ENCODE results near the gene SLC5A3.
A peak's percentile ranks its signal among the peaks of the same experiment; 100 is the strongest.

Gene SLC5A3

DNA sequence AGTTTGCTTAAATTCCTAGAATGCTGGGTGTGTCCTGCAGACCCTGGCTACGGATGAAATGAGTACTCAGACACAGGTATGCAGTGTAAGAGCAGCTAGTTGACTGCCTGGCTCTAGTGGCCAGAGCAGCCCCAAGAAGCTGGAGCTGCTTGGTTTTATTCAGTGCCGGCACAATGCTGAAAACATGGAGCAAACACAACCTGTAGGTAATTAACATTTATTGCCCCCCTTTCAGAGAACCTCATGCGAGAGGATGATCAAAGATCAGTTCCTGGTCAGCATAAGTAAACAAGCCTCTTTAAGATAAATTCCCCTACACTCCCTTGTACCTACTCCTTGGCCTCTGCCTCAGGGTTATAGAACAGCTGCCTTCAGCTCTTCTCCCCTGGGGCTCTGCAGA, 43.2 kb downstream of the SLC5A3 start:
- H3K27me3 ChIP-seq (ENCODE audit: insufficient read depth, low read length, poor library complexity): no peaks in the 10 kb centered on the region
- WGBS (ENCODE audit: extremely low coverage, insufficient coverage, low lambda C conversion rate): no CpG with 5 or more reads among the region's 3 CpGs
- H2BK120ac ChIP-seq (ENCODE audit: low read depth, low read length): no peak overlapping the region
- H3K4ac ChIP-seq (ENCODE audit: low read depth, low read length): no peak overlapping the region
- no peak overlapping the region for H3K4me3 ChIP-seq (ENCODE audit: low read length)
- H3K18ac ChIP-seq (ENCODE audit: low read length): no peak overlapping the region
- H2BK15ac ChIP-seq (replicated peaks; ENCODE audit: low read depth): no peak overlapping the region
- peak; percentile 34 for DNase-seq
- H3K79me2 ChIP-seq (ENCODE audit: control insufficient read depth, insufficient read depth, low read length): peaks cover 32% of the 10 kb centered on the region
- peaks cover 8% of the 10 kb centered on the region for H3K4me1 ChIP-seq (ENCODE audit: control insufficient read depth, low read depth, low read length)
- H4K8ac ChIP-seq (ENCODE audit: low read depth, low read length): no peak overlapping the region
- H3K56ac ChIP-seq (ENCODE audit: low read length): no peak overlapping the region
- no peak overlapping the region for H3K27ac ChIP-seq (ENCODE audit: low read depth, low read length)
- no peaks in the 10 kb centered on the region for H3K36me3 ChIP-seq (ENCODE audit: control insufficient read depth, insufficient read depth, low read length)
- H2AK5ac ChIP-seq (ENCODE audit: low read length): no peak overlapping the region
- H2BK5ac ChIP-seq (ENCODE audit: low read length): no peak overlapping the region
- no peak overlapping the region for H4K5ac ChIP-seq (ENCODE audit: low read length)
- no peak overlapping the region for H3K4me2 ChIP-seq (ENCODE audit: low read length)
- H3K9ac ChIP-seq (ENCODE audit: low read length): no peak overlapping the region
- H3K79me1 ChIP-seq (ENCODE audit: low read length): peaks cover 33% of the 10 kb centered on the region
- no peak overlapping the region for H3K23ac ChIP-seq (ENCODE audit: low read length)

DNA sequence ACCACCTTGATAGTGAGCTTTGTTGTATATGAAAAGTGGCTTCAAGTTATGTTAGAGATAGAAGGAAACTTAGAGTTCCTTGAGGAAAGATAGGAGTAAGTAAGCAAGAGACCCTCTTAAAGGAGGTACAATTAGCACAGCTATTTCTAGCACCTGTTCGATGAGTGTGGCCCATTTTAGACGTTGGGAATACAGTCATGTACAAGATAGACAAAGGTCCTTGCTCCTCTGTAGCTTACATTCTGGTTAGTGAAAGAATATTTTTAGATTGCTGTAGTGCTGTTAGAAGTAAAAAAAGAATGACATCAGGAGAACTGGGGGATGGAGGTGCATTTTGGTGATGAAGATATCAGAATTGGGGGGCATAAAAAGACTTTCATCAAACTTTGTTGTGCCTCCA, 47.5 kb downstream of the SLC5A3 start:
- Histone ChIP-seq H3K27ac (ENCODE audit: low read depth, low read length) (no peak overlapping the region), H3K9ac (ENCODE audit: low read length) (no peak overlapping the region), H2BK120ac (ENCODE audit: low read depth, low read length) (no peak overlapping the region), H3K27me3 (ENCODE audit: insufficient read depth, low read length, poor library complexity) (no peaks in the 10 kb centered on the region), H3K79me2 (ENCODE audit: control insufficient read depth, insufficient read depth, low read length) (peaks cover 33% of the 10 kb centered on the region), H3K18ac (ENCODE audit: low read length) (no peak overlapping the region), H4K5ac (ENCODE audit: low read length) (no peak overlapping the region), H3K23ac (ENCODE audit: low read length) (no peak overlapping the region), H2BK5ac (ENCODE audit: low read length) (no peak overlapping the region), H3K4me3 (ENCODE audit: low read length) (no peak overlapping the region), H3K36me3 (ENCODE audit: control insufficient read depth, insufficient read depth, low read length) (peaks cover 2% of the 10 kb centered on the region), H3K4me2 (ENCODE audit: low read length) (no peak overlapping the region), H4K8ac (ENCODE audit: low read depth, low read length) (no peak overlapping the region), H3K4me1 (ENCODE audit: control insufficient read depth, low read depth, low read length) (no peaks in the 10 kb centered on the region), H3K56ac (ENCODE audit: low read length) (no peak overlapping the region), H2AK5ac (ENCODE audit: low read length) (no peak overlapping the region), H2BK15ac (replicated peaks; ENCODE audit: low read depth) (no peak overlapping the region), H3K79me1 (ENCODE audit: low read length) (peaks cover 33% of the 10 kb centered on the region), H3K4ac (ENCODE audit: low read depth, low read length) (no peak overlapping the region)
- WGBS (ENCODE audit: extremely low coverage, insufficient coverage, low lambda C conversion rate): no CpG with 5 or more reads among the region's 2 CpGs
- DNase-seq: no peak

DNA sequence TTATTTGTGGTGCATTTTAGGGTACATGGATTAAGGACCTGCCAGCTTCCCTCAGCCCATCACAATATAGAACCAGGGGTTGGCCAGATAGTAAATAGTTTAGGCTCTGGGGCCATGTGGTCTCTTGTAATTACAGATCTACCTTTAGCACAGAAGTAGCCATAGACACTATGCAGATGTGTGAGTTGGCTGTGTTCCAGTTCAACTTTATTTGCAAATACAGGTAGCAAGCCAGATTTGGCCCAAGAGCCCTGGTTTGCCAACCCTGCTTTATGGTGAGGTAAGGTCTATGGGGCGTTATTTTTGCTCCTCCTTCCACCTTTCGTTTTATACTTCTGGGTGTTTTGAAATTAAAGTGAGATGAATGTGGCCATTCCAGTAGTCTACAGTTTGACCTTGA, 48.7 kb downstream of the SLC5A3 start:
- DNase-seq: no peak
- Histone ChIP-seq H3K23ac (ENCODE audit: low read length) (no peak overlapping the region), H3K79me1 (ENCODE audit: low read length) (peaks cover 35% of the 10 kb centered on the region), H3K4me1 (ENCODE audit: control insufficient read depth, low read depth, low read length) (no peaks in the 10 kb centered on the region), H3K4me2 (ENCODE audit: low read length) (no peak overlapping the region), H2AK5ac (ENCODE audit: low read length) (no peak overlapping the region), H2BK120ac (ENCODE audit: low read depth, low read length) (no peak overlapping the region), H3K27me3 (ENCODE audit: insufficient read depth, low read length, poor library complexity) (no peaks in the 10 kb centered on the region), H3K27ac (ENCODE audit: low read depth, low read length) (no peak overlapping the region), H2BK5ac (ENCODE audit: low read length) (no peak overlapping the region), H2BK15ac (replicated peaks; ENCODE audit: low read depth) (no peak overlapping the region), H4K5ac (ENCODE audit: low read length) (no peak overlapping the region), H3K9ac (ENCODE audit: low read length) (no peak overlapping the region), H3K4me3 (ENCODE audit: low read length) (no peak overlapping the region), H4K8ac (ENCODE audit: low read depth, low read length) (no peak overlapping the region), H3K18ac (ENCODE audit: low read length) (no peak overlapping the region), H3K56ac (ENCODE audit: low read length) (no peak overlapping the region), H3K79me2 (ENCODE audit: control insufficient read depth, insufficient read depth, low read length) (peaks cover 30% of the 10 kb centered on the region), H3K4ac (ENCODE audit: low read depth, low read length) (no peak overlapping the region), H3K36me3 (ENCODE audit: control insufficient read depth, insufficient read depth, low read length) (peaks cover 2% of the 10 kb centered on the region)
- no CpG with 5 or more reads among the region's 2 CpGs for WGBS (ENCODE audit: extremely low coverage, insufficient coverage, low lambda C conversion rate)
